Sigmoid colon (tissue), 7 donors: ENCODE results near the gene CTBP2. TPM values are rescaled to one million over a fixed set of nuclear protein-coding genes. Genes with fewer than 3 reads are reported as not detected.

Experiments
- DNase-seq: peaks from one replicate; pipeline ENCODE4 v3.0.0-alpha.2; 2019
- H3K27ac ChIP-seq, 4 donors: fragments of 200-600 bp; sonication (generic); one replicate each; pipeline ENCODE4 v1.5.1; 2016 to 2019; ENCODE audit warnings: mild to moderate bottlenecking in 1 of 4
- H3K27me3 ChIP-seq, 3 donors: fragments of 200-600 bp; sonication (generic); one replicate each; pipeline ENCODE4 v1.5.1; 2019; ENCODE audit warnings: mild to moderate bottlenecking in 1 of 3
- H3K36me3 ChIP-seq, 4 donors: fragments of 200-600 bp; sonication (generic); one replicate each; pipeline ENCODE4 v1.5.1; 2016 to 2019
- H3K4me1 ChIP-seq, 4 donors: fragments of 200-600 bp; sonication (generic); one replicate each; pipeline ENCODE4 v1.5.1; 2017 to 2019
- H3K4me3 ChIP-seq, 4 donors: fragments of 200-600 bp; sonication (generic); one replicate each; pipeline ENCODE4 v1.5.1; 2017 to 2019; ENCODE audit warnings: mild to moderate bottlenecking in 2 of 4, moderate library complexity in 1 of 4
- H3K9me3 ChIP-seq, 4 donors: fragments of 200-600 bp in 3 of 4; sonication (generic) in 3 of 4; one replicate each; pipeline versions ENCODE4 v1.5.1 to v1.6.1; 2013 to 2019
- CTCF ChIP-seq, 4 experiments: fragments of 450-650 bp in 3 of 4; fragments of 200-600 bp in 1 of 4; IDR thresholded peaks; one replicate each; pipeline ENCODE4 v1.5.1; 2016 to 2019; ENCODE audit warnings: antibody characterized with exemption in 4 of 4, mild to moderate bottlenecking in 3 of 4, moderate library complexity in 2 of 4
- EP300 ChIP-seq, 4 donors: sonication (generic); formaldehyde crosslinking; IDR thresholded peaks; one replicate each; pipeline ENCODE4 v1.6.1; 2017; ENCODE audit warnings: antibody characterized with exemption in 4 of 4
- POLR2A ChIP-seq, 2 donors: fragments of 450-650 bp; IDR thresholded peaks; one replicate each; pipeline ENCODE4 v1.6.1; 2016; ENCODE audit warnings: antibody characterized with exemption in 2 of 2, mild to moderate bottlenecking in 2 of 2, moderate library complexity in 2 of 2
- POLR2AphosphoS5 ChIP-seq, 4 donors: sonication (generic); formaldehyde crosslinking; IDR thresholded peaks; one replicate each; pipeline ENCODE4 v1.6.1; 2017; ENCODE audit warnings: antibody characterized with exemption in 4 of 4
- WGBS, 2 donors: extraction: QIAGEN DNeasy Blood & Tissue Kit; methylation state at CpG; one replicate each; pipeline ENCODE4 v1.1.7; 2013; 5-methylcytosine and 5-hydroxymethylcytosine counted together
- intact Hi-C: fragments of 100-400 bp; cut with DNase I; formaldehyde crosslinking; loops from one replicate; pipeline ENCODE4 v1.15.1; 2023
- polyA plus RNA-seq, 3 donors: library from polyadenylated mRNA; stranded (reverse); fragments of 200-250 nt; gene quantifications; one replicate each; pipeline ENCODE4 v1.2.3, GENCODE V29; 2013
- total RNA-seq, 4 donors: library from RNA; depleted of rRNA; stranded (reverse); fragments of >200 nt; gene quantifications; one replicate each; pipeline ENCODE4 v1.1.0, GENCODE V29; 2016
- donor health status: healthy with polysubstance abuse.
- donor health status: Bipolar disorder and iron deficiency.
- donor health status: healthy.

Gene CTBP2
- total and polyA plus RNA-seq, 7 donors, result 31.2 to 62.4 (median 52.0) TPM

DNA sequence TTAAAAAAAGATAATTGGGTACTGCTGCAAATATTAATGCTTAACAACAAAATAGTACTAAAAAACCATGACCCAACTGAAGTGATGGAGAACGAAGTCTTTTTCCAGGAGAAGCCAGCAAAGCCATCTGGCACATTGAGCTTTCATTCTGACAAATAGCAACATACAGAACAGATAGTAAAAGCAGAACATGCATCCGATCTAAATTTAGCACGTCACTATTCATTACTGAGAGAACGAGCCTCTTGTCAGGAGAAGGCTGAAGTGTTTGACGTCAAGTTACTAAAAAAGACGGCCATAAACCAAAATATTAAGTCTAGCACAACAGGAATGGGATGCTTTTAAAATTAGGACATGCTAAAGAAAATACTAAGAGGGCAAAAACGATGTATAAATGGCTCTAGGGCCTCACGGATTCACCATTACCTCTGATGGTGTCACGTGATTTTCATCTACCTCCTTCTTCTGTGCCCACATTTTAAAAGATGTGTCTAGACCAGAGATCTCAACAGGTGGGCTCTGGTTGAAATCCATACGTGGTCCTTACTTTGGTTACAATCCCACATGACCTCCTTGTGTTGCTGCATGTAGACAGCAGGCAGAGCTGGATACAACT, 52.3 kb downstream of the CTBP2 start:
- Histone ChIP-seq H3K27ac (no peak overlapping the region), H3K36me3 (peaks cover 0 to 41% (median 11%) of the 10 kb centered on the region in 4 donors), H3K4me3 (no peak overlapping the region), H3K27me3 (no peaks in the 10 kb centered on the region), H3K9me3 (no peaks in the 10 kb centered on the region), H3K4me1 (peaks cover 0 to 16% (median 5%) of the 10 kb centered on the region in 4 donors)
- intact Hi-C loops, result no loop called here
- 92 to 94% methylated on average over 10 of the region's 10 CpGs for WGBS, 2 donors
- DNase-seq, result no peak
- no peak for TF ChIP-seq CTCF (IDR thresholded peaks at IDR 0.05)
- no peak for TF ChIP-seq EP300 (IDR thresholded peaks at IDR 0.05)
- no peak for TF ChIP-seq POLR2AphosphoS5 (IDR thresholded peaks at IDR 0.05)
- no peak for TF ChIP-seq POLR2A (IDR thresholded peaks at IDR 0.05)

DNA sequence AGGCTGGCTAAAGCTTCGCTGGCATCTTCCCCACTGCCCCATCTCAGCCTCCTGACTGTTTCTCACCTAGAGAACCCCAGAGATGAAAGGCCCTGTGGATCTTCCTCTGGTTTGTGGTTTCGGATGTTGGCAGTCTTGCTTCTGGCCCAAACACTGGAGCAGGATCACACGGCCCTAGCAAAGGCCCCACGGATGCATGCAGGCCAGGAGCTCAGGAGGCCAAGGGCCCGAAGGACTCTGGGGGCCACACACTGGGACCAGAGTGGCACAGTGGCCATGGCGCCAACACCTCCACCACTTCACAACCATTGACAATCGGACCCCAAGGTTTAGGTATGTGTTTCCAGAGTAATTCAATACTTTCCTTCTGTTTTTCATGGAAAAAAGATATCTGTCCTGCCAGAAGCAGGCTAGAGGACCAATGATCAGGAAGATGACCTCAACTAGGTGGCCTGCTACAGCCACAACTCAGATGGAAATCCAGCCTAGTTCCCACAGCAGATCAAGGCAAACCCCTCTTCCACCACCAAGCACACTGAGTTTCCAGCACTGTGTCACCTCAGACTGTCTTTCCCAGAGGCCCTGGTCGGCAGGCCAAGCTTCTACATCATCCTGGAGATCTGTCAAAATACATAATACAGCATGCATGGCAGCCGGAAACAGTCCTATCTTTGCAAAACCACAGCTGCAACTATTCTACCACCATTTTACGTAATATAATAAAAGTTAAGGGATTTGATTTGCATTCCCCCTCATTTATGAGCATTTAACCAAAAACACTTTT, 53.0 kb downstream of the CTBP2 start:
- H3K36me3 ChIP-seq, result peaks cover 0 to 41% (median 11%) of the 10 kb centered on the region in 4 donors
- no peaks in the 10 kb centered on the region for H3K9me3 ChIP-seq
- no peak for DNase-seq
- no peak overlapping the region for H3K27ac ChIP-seq
- H3K4me3 ChIP-seq, result no peak overlapping the region
- peaks cover 0 to 17% (median 6%) of the 10 kb centered on the region in 4 donors for H3K4me1 ChIP-seq
- H3K27me3 ChIP-seq, result no peaks in the 10 kb centered on the region
- intact Hi-C loops, result no loop called here
- TF ChIP-seq EP300 (IDR thresholded peaks at IDR 0.05) (no peak), POLR2AphosphoS5 (IDR thresholded peaks at IDR 0.05) (no peak), POLR2A (IDR thresholded peaks at IDR 0.05) (no peak), CTCF (IDR thresholded peaks at IDR 0.05) (no peak)
- WGBS, 2 donors, result 81 to 88% methylated on average over 10 of the region's 10 CpGs

- WGBS, 2 donors, result 90 to 94% methylated on average over 9 of the region's 9 CpGs
- H3K4me3 ChIP-seq, result no peak overlapping the region
- TF ChIP-seq POLR2AphosphoS5 (IDR thresholded peaks at IDR 0.05), result no peak
- TF ChIP-seq EP300 (IDR thresholded peaks at IDR 0.05), result no peak
- TF ChIP-seq POLR2A (IDR thresholded peaks at IDR 0.05), result no peak
- TF ChIP-seq CTCF (IDR thresholded peaks at IDR 0.05), result no peak
- peaks cover 0 to 41% (median 11%) of the 10 kb centered on the region in 4 donors for H3K36me3 ChIP-seq
- H3K9me3 ChIP-seq, result no peaks in the 10 kb centered on the region
- no peaks in the 10 kb centered on the region for H3K27me3 ChIP-seq
- peaks cover 0 to 16% (median 6%) of the 10 kb centered on the region in 4 donors for H3K4me1 ChIP-seq
- intact Hi-C loops, result no loop called here
- no peak for DNase-seq
- H3K27ac ChIP-seq, result no peak overlapping the region
Measured at GRCh38 chr10:125106586-125106985, 53.8 kb downstream of the CTBP2 start.

DNA sequence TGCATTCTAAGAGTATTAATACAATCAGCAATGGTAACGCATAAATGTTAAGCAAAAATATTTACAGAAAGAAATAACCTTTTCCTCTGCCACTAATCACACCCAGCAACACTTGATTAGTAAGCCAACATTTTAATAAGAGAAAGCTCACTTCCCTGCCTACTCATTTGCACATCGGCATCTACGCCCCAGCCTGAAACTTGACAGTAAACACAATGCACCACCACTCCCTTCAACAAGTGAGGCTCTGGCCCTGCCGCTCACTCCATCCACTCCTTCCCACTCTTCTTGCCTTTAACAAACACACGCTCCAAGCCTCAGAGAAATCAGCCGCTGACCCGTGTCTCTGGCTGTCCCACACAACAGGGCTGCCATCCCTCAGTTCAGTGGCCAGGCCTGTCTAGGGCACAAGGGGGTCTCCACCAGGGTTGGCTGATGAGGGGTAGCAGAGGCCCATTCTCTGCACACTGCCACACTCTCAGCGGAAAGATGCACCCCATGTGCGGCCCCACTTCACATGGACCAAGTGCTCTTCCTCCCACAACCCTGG, 54.6 kb downstream of the CTBP2 start:
- intact Hi-C loops, result no loop called here
- Histone ChIP-seq H3K36me3 (peaks cover 0 to 41% (median 11%) of the 10 kb centered on the region in 4 donors), H3K4me3 (no peak overlapping the region), H3K27me3 (no peaks in the 10 kb centered on the region), H3K27ac (no peak overlapping the region), H3K4me1 (peaks cover 0 to 15% (median 4%) of the 10 kb centered on the region in 4 donors), H3K9me3 (no peaks in the 10 kb centered on the region)
- 82 to 88% methylated on average over 9 of the region's 9 CpGs for WGBS, 2 donors
- peak; percentile 37 for DNase-seq
- TF ChIP-seq CTCF (IDR thresholded peaks at IDR 0.05) (no peak), POLR2AphosphoS5 (IDR thresholded peaks at IDR 0.05) (no peak), EP300 (IDR thresholded peaks at IDR 0.05) (no peak), POLR2A (IDR thresholded peaks at IDR 0.05) (no peak)
